Mammary epithelial cell (primary cell): ENCODE measurements around the gene FAM171A2.

Source experiments
- EZH2 ChIP-seq: IDR thresholded peaks from 2 replicates; pipeline ENCODE4 v1.6.1; 2012; ENCODE audit warnings: low read length, inconsistent platforms, borderline replicate concordance
- TF ChIP-seq, protein P1 (sequence below), 2 donors: IDR thresholded peaks in 1 of 2; conservative IDR thresholded peaks in 1 of 2; 2 replicates each; pipeline ENCODE4 v1.5.1; 2011 to 2012; ENCODE audit warnings: inconsistent platforms in 2 of 2, low read length in 2 of 2, mild to moderate bottlenecking in 2 of 2, control low read depth in 1 of 2, low read depth in 1 of 2; ENCODE audit not compliant: insufficient read depth in 1 of 2; ENCODE audit errors: extremely low read depth in 1 of 2

DNA sequence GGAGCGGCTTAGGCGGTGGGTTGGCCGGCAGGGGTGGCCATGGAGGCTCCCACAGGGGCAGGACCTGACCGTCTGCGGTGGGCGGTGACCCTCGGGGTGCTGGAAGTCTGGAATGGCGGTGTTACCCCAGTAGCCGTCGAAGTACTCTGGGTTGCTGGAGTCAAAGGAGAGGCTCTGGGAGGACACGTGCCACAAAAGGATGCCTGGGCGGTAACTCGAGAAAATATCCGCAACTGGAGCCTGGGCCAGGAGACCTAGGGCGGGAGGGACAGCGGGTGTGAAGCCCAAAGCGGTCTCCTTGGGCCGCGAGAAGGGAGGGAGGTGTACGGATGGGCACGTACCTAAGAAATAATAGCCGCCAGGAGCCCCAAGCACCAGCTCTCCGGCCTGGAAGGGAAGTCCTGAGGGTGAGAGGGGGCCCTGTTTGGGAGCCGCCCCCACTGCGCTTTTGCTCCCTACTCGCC lies 21.2 kb upstream of the FAM171A2 start:
- no peak for TF ChIP-seq EZH2
- TF ChIP-seq, protein P1, sequence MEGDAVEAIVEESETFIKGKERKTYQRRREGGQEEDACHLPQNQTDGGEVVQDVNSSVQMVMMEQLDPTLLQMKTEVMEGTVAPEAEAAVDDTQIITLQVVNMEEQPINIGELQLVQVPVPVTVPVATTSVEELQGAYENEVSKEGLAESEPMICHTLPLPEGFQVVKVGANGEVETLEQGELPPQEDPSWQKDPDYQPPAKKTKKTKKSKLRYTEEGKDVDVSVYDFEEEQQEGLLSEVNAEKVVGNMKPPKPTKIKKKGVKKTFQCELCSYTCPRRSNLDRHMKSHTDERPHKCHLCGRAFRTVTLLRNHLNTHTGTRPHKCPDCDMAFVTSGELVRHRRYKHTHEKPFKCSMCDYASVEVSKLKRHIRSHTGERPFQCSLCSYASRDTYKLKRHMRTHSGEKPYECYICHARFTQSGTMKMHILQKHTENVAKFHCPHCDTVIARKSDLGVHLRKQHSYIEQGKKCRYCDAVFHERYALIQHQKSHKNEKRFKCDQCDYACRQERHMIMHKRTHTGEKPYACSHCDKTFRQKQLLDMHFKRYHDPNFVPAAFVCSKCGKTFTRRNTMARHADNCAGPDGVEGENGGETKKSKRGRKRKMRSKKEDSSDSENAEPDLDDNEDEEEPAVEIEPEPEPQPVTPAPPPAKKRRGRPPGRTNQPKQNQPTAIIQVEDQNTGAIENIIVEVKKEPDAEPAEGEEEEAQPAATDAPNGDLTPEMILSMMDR (conservative IDR thresholded peaks at IDR 0.05 in 1 of 2, IDR thresholded peaks at IDR 0.05 in 1 of 2; ENCODE audit: extremely low read depth in 1 of 2, insufficient read depth in 1 of 2, low read depth in 1 of 2, low read length in 2 of 2): no peak
